A549 (cell line): ENCODE measurements around the gene CDC37L1. TPM values are rescaled to one million over a fixed set of nuclear protein-coding genes. Genes with fewer than 3 reads are reported as not detected.

Experiments
- ATAC-seq, 2 experiments: fragments of 200-7000 bp in 1 of 2; fragments of >200 bp in 1 of 2; cut with Nextera tagmentation in 1 of 2; cut with Tn5 transposase in 1 of 2; 3 replicates each; pipeline versions ENCODE4 v1.8.0 to v1.9.1; 2018 to 2020; ENCODE audit warnings: mild to moderate bottlenecking in 1 of 2, moderate library complexity in 1 of 2
- CTCF ChIA-PET: fragments of 300-600 bp; sonication (Branson Sonifier 250); formaldehyde crosslinking; extraction: SDS; loops from one replicate; lab custom pipeline; 2021; ENCODE audit warnings: antibody characterized with exemption, inconsistent platforms; lab: Yijun Ruan, JAX
- POLR2A ChIA-PET: fragments of 350-600 bp; formaldehyde crosslinking; extraction: SDS; loops from one replicate; lab custom pipeline; 2021; ENCODE audit warnings: antibody characterized with exemption, inconsistent platforms; lab: Yijun Ruan, JAX
- DNase-seq, 2 experiments: peaks; one replicate each; pipeline versions ENCODE4 v3.0.0 to v3.0.0-alpha.2; 2011 to 2016; ENCODE audit warnings: low read depth in 1 of 2, low spot score in 1 of 2
- FAIRE-seq: peaks from 2 replicates; lab custom pipeline; 2011; peaks lifted over from hg19 to GRCh38; lab: Jason Lieb, UNC
- H3K27ac ChIP-seq, 2 experiments: fragments of >200 bp; sonication (Bioruptor Twin); formaldehyde crosslinking; 3 replicates each; pipeline ENCODE4 v1.5.1; 2016 to 2017
- H3K4me1 ChIP-seq: fragments of >200 bp; sonication (Bioruptor Twin); formaldehyde crosslinking; 3 replicates; pipeline ENCODE4 v1.6.1; 2016
- H3K4me2 ChIP-seq: fragments of >200 bp; sonication (Bioruptor Twin); formaldehyde crosslinking; 3 replicates; pipeline ENCODE4 v1.6.1; 2016
- H3K4me3 ChIP-seq: fragments of >200 bp; sonication (Bioruptor Twin); formaldehyde crosslinking; 3 replicates; pipeline ENCODE4 v1.5.1; 2016
- H3K9me3 ChIP-seq: fragments of >200 bp; sonication (Bioruptor Twin); formaldehyde crosslinking; 3 replicates; pipeline ENCODE4 v1.6.1; 2016
- CBX2 ChIP-seq: fragments of 200-600 bp; sonication (generic); IDR thresholded peaks from 2 replicates; pipeline ENCODE4 v1.6.1; 2016; ENCODE audit warnings: low read depth, mild to moderate bottlenecking, borderline replicate concordance
- E2F6 ChIP-seq: IDR thresholded peaks from 2 replicates; pipeline ENCODE4 v1.6.1; 2012; ENCODE audit warnings: low read depth, borderline replicate concordance
- EHF ChIP-seq: fragments of 250-450 bp; sonication (Bioruptor Pico); IDR thresholded peaks from 2 replicates; pipeline ENCODE4 v1.5.0; 2020; ENCODE audit warnings: mild to moderate bottlenecking
- ESRRA ChIP-seq: fragments of 150-350 bp; IDR thresholded peaks from 2 replicates; pipeline ENCODE4 v1.6.1; 2014; ENCODE audit warnings: mild to moderate bottlenecking, low read length, borderline replicate concordance
- FOXS1 ChIP-seq: fragments of 250-450 bp; sonication (Bioruptor Pico); IDR thresholded peaks from 2 replicates; pipeline ENCODE4 v1.5.0; 2020; ENCODE audit warnings: mild to moderate bottlenecking, moderate library complexity
- HOXB13 ChIP-seq: fragments of 250-450 bp; sonication (Bioruptor Pico); IDR thresholded peaks from 2 replicates; pipeline ENCODE4 v1.5.0; 2020; ENCODE audit warnings: low read depth, mild to moderate bottlenecking, moderate library complexity
- HOXB5 ChIP-seq: fragments of 250-450 bp; sonication (Bioruptor Pico); IDR thresholded peaks from 2 replicates; pipeline ENCODE4 v1.5.0; 2020; ENCODE audit warnings: mild to moderate bottlenecking, moderate library complexity
- JUN ChIP-seq, 2 experiments: fragments of >200 bp; sonication (Bioruptor Twin); formaldehyde crosslinking; IDR thresholded peaks; 2 replicates in 1 of 2; 3 replicates in 1 of 2; pipeline ENCODE4 v1.6.1; 2016 to 2017
- KDM5A ChIP-seq: fragments of 200-600 bp; sonication (generic); IDR thresholded peaks from 2 replicates; pipeline ENCODE4 v1.6.1; 2016; ENCODE audit warnings: antibody characterized with exemption, mild to moderate bottlenecking
- MAZ ChIP-seq: fragments of 150-350 bp; IDR thresholded peaks from 2 replicates; pipeline ENCODE4 v1.6.1; 2014; ENCODE audit warnings: antibody characterized with exemption, low read depth, low read length, borderline replicate concordance
- MYC ChIP-seq: IDR thresholded peaks from 2 replicates; pipeline ENCODE4 v1.6.1; 2012; ENCODE audit warnings: mild to moderate bottlenecking, inconsistent platforms, low read length, improper control_type of control experiment, borderline replicate concordance
- NFE2L2 ChIP-seq: fragments of 150-350 bp; conservative IDR thresholded peaks from 2 replicates; pipeline ENCODE4 v1.6.1; 2014; ENCODE audit warnings: low read length
- NR3C1 ChIP-seq: fragments of >200 bp; sonication (Bioruptor Twin); formaldehyde crosslinking; IDR thresholded peaks from 3 replicates; pipeline ENCODE4 v1.6.1; 2017
- PHF8 ChIP-seq: fragments of 200-600 bp; sonication (generic); IDR thresholded peaks from 2 replicates; pipeline ENCODE4 v1.6.1; 2016; ENCODE audit warnings: low read depth, mild to moderate bottlenecking, antibody characterized with exemption, moderate library complexity, borderline replicate concordance
- POLR2A ChIP-seq: IDR thresholded peaks from 2 replicates; pipeline ENCODE4 v1.6.1; 2012; ENCODE audit warnings: mild to moderate bottlenecking, low read length
- RAD21 ChIP-seq, 2 experiments: fragments of >200 bp in 1 of 2; sonication (Bioruptor Twin) in 1 of 2; formaldehyde crosslinking in 1 of 2; IDR thresholded peaks in 1 of 2; conservative IDR thresholded peaks in 1 of 2; 2 replicates in 1 of 2; 3 replicates in 1 of 2; pipeline ENCODE4 v1.6.1; 2012 to 2018; ENCODE audit warnings: inconsistent platforms in 1 of 2
- RARB ChIP-seq: fragments of 250-450 bp; sonication (Bioruptor Pico); IDR thresholded peaks from 2 replicates; pipeline ENCODE4 v1.8.0; 2021; ENCODE audit warnings: mild to moderate bottlenecking, moderate library complexity
- SMC3 ChIP-seq: fragments of >200 bp; sonication (Bioruptor Twin); formaldehyde crosslinking; IDR thresholded peaks from 3 replicates; pipeline ENCODE4 v1.6.1; 2018; ENCODE audit warnings: inconsistent platforms
- USF2 ChIP-seq: fragments of 450-650 bp; IDR thresholded peaks from 2 replicates; pipeline ENCODE4 v1.6.1; 2014; ENCODE audit warnings: antibody characterized with exemption
- ZFP36 ChIP-seq: fragments of 450-650 bp; IDR thresholded peaks from 2 replicates; pipeline ENCODE4 v1.6.1; 2014; ENCODE audit warnings: borderline replicate concordance; ENCODE audit not compliant: partially characterized antibody
- WGBS: methylation state at CpG from one replicate; pipeline ENCODE4 v1.1.6; 2017; ENCODE audit errors: missing lambda C conversion rate; 5-methylcytosine and 5-hydroxymethylcytosine counted together
- polyA plus RNA-seq, 4 experiments: library from polyadenylated mRNA; depleted of rRNA in 3 of 4; stranded (reverse); fragments of >200 nt; fragmentation: RNase III in 1 of 4; extraction: RNeasy Plus Mini Kit Qiagen cat#74134 plus additional on column Dnase treatment in 1 of 4; gene quantifications; 2 replicates in 3 of 4; 3 replicates in 1 of 4; pipeline ENCODE4 v1.2.3, GENCODE V29; 2011 to 2017
- TF ChIP-seq, protein P1 (sequence below): fragments of >200 bp; sonication (Bioruptor Twin); formaldehyde crosslinking; IDR thresholded peaks from 3 replicates; pipeline ENCODE4 v1.5.1; 2016
- TF ChIP-seq, protein P2 (sequence below): fragments of >200 bp; sonication (Bioruptor Twin); formaldehyde crosslinking; IDR thresholded peaks from 3 replicates; pipeline ENCODE4 v1.6.1; 2016
- TF ChIP-seq, protein P3 (sequence below): IDR thresholded peaks from 2 replicates; pipeline ENCODE4 v1.6.1; 2012

CDC37L1 gene
- polyA plus RNA-seq, 2 of the 4 experiments (the other 2 are of a cell fraction), result 9.5 to 16.2 TPM

- H3K9me3 ChIP-seq, result no peaks in the 10 kb centered on the region
- peak within 1 kb of the TSS; percentile 75 to 87 for H3K27ac ChIP-seq
- peak; percentile 63 for DNase-seq
- 1% methylated on average over 21 of the region's 36 CpGs for WGBS
- ATAC-seq, result peak; percentile 59 to 62
- H3K4me2 ChIP-seq, result peak within 1 kb of the TSS; percentile 98
- TF ChIP-seq SMC3 (peak; percentile 14; the same call in 1 of the 3 replicates), RAD21 (conservative IDR thresholded peaks at IDR 0.05 in 1 of 2, IDR thresholded peaks at IDR 0.05 in 1 of 2) (0 out of 5 replicates have a peak, but pooled peaks of 1 of the 2 experiments have one; percentile 16), POLR2A (peak; percentile 72), KDM5A (no peak), JUN (IDR thresholded peaks at IDR 0.05) (peak in 1 of 2 experiments; percentile 43; a peak in 1 of 5 replicates), ESRRA (no peak), ZFP36 (no peak), CBX2 (no peak), FOXS1 (CRISPR knock-in tag) (no peak), MYC (no peak), HOXB13 (CRISPR knock-in tag) (no peak), NR3C1 (no peak), NFE2L2 (no peak), RARB (no peak), USF2 (no peak), PHF8 (0 out of 2 replicates have a peak, but pooled peaks have one; percentile 21), E2F6 (peak; percentile 83), EHF (CRISPR knock-in tag) (no peak), HOXB5 (CRISPR knock-in tag) (no peak), MAZ (no peak)
- TF ChIP-seq, protein P1, sequence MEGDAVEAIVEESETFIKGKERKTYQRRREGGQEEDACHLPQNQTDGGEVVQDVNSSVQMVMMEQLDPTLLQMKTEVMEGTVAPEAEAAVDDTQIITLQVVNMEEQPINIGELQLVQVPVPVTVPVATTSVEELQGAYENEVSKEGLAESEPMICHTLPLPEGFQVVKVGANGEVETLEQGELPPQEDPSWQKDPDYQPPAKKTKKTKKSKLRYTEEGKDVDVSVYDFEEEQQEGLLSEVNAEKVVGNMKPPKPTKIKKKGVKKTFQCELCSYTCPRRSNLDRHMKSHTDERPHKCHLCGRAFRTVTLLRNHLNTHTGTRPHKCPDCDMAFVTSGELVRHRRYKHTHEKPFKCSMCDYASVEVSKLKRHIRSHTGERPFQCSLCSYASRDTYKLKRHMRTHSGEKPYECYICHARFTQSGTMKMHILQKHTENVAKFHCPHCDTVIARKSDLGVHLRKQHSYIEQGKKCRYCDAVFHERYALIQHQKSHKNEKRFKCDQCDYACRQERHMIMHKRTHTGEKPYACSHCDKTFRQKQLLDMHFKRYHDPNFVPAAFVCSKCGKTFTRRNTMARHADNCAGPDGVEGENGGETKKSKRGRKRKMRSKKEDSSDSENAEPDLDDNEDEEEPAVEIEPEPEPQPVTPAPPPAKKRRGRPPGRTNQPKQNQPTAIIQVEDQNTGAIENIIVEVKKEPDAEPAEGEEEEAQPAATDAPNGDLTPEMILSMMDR, result peak; percentile 15; the same call in 1 of the 3 replicates
- TF ChIP-seq, protein P2, sequence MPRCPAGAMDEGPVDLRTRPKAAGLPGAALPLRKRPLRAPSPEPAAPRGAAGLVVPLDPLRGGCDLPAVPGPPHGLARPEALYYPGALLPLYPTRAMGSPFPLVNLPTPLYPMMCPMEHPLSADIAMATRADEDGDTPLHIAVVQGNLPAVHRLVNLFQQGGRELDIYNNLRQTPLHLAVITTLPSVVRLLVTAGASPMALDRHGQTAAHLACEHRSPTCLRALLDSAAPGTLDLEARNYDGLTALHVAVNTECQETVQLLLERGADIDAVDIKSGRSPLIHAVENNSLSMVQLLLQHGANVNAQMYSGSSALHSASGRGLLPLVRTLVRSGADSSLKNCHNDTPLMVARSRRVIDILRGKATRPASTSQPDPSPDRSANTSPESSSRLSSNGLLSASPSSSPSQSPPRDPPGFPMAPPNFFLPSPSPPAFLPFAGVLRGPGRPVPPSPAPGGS, result 0 out of 3 replicates have a peak, but pooled peaks have one; percentile 34
- TF ChIP-seq, protein P3, sequence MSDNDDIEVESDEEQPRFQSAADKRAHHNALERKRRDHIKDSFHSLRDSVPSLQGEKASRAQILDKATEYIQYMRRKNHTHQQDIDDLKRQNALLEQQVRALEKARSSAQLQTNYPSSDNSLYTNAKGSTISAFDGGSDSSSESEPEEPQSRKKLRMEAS, result peak; percentile 91
- ChIA-PET CTCF (interaction anchor here (0.9 to 5.5 kb wide), 7 partner anchors 10 to 300 kb away, joined by 3 to 37 read pairs (median 4); partner anchors contain the start of gene AK3), POLR2A (interaction anchor here (0.6 to 3.8 kb wide), 7 partner anchors 10 to 319 kb away, joined by 3 to 37 read pairs (median 4); partner anchors contain the start of genes AK3, CDC37L1 and JAK2)
- FAIRE-seq, result no peak
- peaks cover 36% of the 10 kb centered on the region for H3K4me1 ChIP-seq
- peak within 1 kb of the TSS; percentile 46 for H3K4me3 ChIP-seq
Measured at GRCh38 chr9:4666042-4666699, 13.2 kb upstream of the CDC37L1 start, which contains the start of gene SPATA6L. Gene SPATA6L (minus strand): TSS chr9:4666480. CDS start chr9:4666250, 230 bp downstream.
